ENCODE data around the gene LCE3A.
"Not testable (repeated sequence)": the region's sequence is repeated elsewhere in the genome, so short reads cannot be mapped to it uniquely, and the experiment has no call there.

LCE3A gene

GRCh38 chr1:152622803-152623202 is at the start of gene LCE3A:
TSS of gene LCE3A (minus strand) at chr1:152623103. CDS start at chr1:152623103, 0 bp downstream.
- DNase-seq = no peak

GRCh38 chr1:152667648-152668047 is 44.7 kb upstream of the LCE3A start:
- no peak for DNase-seq

DNA sequence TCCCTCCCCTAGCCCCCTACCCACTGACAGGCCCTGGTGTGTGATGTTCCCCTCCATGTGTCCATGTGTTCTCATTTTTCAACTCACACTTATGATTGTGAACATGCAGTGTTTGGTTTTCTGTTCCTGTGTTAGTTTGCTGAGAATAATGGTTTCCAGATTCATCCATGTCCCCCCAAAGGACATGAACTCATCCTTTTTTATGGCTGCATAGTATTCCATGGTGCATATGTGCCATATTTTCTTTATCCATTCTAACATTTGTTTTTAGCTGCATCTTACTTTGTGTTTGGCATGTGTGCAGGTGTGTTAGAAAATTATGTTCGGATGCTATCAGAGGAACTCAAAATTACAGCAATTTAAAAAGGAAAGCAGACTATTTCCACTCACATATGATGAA is 43.3 kb upstream of the LCE3A start:
- not testable (repeated sequence) for DNase-seq

- DNase-seq = no peak
These were observed 40.2 kb upstream of the LCE3A start, which contains the start of gene LCE2D for GRCh38 chr1:152663098-152663497. TSS of gene LCE2D (plus strand) at chr1:152663380. CDS start at chr1:152664106, 726 bp downstream.

- DNase-seq = no peak
These were observed 35.7 kb upstream of the LCE3A start for GRCh38 chr1:152658649-152659048.

DNA sequence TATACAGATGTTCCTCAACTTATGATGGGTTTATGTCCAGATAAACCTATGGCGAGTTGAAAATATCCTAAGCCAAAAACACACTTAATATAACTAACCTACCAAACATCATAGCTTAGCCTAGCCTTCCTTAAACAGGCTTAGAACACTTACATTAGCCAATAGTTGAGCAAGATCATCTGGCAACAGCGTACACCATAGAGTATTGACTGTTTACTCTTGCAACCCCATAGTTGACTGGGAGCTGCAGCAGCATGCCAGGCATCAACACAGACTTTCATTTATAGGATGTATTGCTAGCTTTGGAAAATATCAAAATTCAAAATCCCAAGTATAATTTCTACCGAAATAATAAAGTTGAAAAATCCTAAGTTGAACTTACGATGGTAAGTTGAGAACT is 34.8 kb upstream of the LCE3A start:
- no peak for DNase-seq

- DNase-seq = no peak
These were observed 33.6 kb upstream of the LCE3A start for GRCh38 chr1:152656459-152656858.

DNA sequence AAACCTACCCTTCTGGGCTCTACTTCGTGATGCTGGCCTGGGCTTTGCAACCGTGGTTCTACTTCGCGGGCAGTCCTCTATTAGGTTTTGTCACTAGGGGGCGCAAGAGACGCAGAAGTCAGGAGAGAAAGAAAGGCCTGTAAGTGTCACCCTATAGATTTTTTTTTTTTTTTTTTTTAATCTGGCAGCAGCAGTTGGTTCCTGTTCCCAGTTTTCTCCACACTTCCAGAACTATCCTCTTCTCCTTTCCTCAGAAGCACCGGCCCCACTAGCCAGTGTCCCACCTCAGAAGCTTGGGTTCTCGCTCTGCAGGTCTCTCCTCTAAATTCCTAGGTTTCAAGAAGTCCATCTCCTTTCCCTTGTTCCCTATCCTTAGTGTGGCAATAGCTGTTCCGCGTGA is 31.2 kb upstream of the LCE3A start:
- DNase-seq = peak; percentile 46

- no peak for DNase-seq
These were observed 23.8 kb upstream of the LCE3A start for GRCh38 chr1:152646656-152647055.

GRCh38 chr1:152645146-152645545 is 22.2 kb upstream of the LCE3A start:
- DNase-seq = no peak

GRCh38 chr1:152643945-152644344 is 21.0 kb upstream of the LCE3A start:
- no peak for DNase-seq

- no peak for DNase-seq
These were observed 17.4 kb upstream of the LCE3A start for GRCh38 chr1:152640351-152640750.

- DNase-seq = no peak
These were observed 7.7 kb upstream of the LCE3A start for GRCh38 chr1:152630596-152630995.

DNA sequence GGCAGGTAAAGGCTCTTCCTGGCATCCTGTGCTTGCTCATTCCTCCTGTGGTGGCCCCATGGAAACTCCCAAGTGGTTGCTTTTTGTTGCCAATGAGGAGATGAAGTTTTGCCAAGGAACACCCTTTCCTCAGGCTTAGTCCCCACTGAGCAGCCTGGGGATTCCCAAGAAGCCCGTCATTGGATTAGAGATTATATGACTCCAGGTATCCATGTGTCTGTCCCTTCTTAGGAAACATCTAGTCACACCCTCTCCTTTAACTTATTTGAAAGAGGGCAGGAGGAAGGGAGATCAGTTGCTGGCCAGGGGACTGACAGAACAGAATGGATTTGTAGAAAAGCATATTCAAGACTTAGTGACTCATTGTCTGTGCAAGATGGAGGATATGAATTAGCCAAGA is 3.8 kb upstream of the LCE3A start:
- no peak for DNase-seq

- DNase-seq = no peak
These were observed 421 bp upstream of the LCE3A start for GRCh38 chr1:152623203-152623844.

GRCh38 chr1:152621993-152622392 is 910 bp downstream of the LCE3A start:
- DNase-seq = no peak

DNA sequence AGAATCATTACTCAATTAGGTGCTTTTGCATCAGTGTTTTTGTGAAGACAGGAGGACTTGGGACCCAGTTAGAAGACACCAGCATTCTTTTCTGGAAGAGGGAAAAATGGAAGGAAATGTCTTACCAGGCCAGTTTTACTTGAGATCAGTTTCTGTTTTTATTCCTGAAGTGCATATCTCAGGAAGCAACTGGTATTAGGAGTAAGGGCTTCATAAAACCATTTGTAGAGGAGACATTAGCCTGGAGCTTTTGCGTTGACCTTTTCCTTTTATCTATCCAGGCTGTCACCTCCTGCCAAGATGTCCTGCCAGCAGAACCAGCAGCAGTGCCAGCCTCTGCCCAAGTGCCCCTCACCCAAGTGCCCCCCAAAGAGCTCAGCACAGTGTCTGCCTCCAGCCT is 9.4 kb downstream of the LCE3A start, which contains the start of gene LCE3B:
TSS of gene LCE3B (plus strand) at position 301 of the 400 bp plus-strand sequence. CDS start at position 301, 0 bp downstream.
- no peak for DNase-seq

DNA sequence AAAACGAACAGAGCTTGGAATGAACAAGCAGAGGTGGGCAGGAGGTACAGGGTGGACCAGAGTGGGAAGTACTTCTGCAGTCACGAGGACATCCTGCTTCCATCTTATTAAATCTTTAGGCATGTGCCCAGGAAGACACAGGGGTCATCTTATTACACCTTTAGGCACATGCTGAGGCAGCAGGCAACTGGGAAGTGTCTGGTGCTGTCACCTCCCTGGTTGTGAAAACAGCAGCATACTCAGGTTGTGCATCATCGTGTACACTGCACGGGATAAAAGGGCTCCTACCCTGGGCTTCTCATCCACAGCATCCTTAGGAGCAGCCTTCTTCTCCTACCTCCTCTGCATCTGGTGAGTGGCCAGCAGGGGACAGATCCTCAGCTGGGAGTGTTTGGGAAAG is 23.0 kb downstream of the LCE3A start, which contains the start of gene LCE3C:
TSS of gene LCE3C (plus strand) at position 301 of the 400 bp plus-strand sequence. CDS start 498 bp downstream, outside the sequence.
- no peak for DNase-seq

GRCh38 chr1:152596986-152597385 is 25.9 kb downstream of the LCE3A start:
- no peak for DNase-seq

GRCh38 chr1:152585586-152585985 is 37.3 kb downstream of the LCE3A start:
- no peak for DNase-seq

DNA sequence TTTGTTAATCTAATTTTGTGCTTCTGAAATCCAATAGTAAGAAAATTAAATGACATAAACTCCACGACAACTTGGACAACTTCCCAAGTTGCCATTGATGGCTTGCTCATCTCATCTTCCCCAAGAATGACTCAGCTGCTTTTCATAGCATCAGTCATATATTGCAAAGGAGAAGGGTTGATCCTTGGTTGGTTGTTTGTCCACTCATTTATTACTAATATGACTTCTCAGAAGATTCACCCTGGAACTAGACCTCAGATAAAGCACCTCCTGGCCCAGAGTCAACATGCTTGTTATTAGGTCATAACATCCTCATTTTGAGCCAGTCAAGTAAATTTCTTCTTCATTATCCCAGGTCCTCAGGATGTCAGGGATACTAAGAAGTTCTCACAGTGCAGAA is 40.3 kb downstream of the LCE3A start:
- no peak for DNase-seq

- DNase-seq = no peak
These were observed 42.5 kb downstream of the LCE3A start, which contains the start of gene LCE3D for GRCh38 chr1:152580433-152580832. TSS of gene LCE3D (minus strand) at chr1:152580516. CDS start at chr1:152579936, 580 bp downstream.

- DNase-seq = not testable (repeated sequence)
These were observed 43.4 kb downstream of the LCE3A start for GRCh38 chr1:152579526-152579925.

GRCh38 chr1:152577168-152577567 is 45.7 kb downstream of the LCE3A start:
- DNase-seq = no peak

All from midbrain (tissue), 1 donor.